Esophagus squamous epithelium (tissue), 5 donors: ENCODE results near the gene DUSP6. TPM values are rescaled to one million over a fixed set of nuclear protein-coding genes. Genes with fewer than 3 reads are reported as not detected.

Source experiments
- DNase-seq: peaks from one replicate; lab custom pipeline; 2025; lab: John Stamatoyannopoulos, UW
- H3K27ac ChIP-seq, 4 donors: fragments of 200-600 bp; sonication (generic); one replicate each; pipeline ENCODE4 v1.5.1; 2016 to 2019; ENCODE audit warnings: mild to moderate bottlenecking in 1 of 4
- H3K27me3 ChIP-seq, 4 donors: fragments of 200-600 bp; sonication (generic); 1 replicate in 3 of 4; 2 replicates in 1 of 4; pipeline versions ENCODE4 v1.5.1 to v1.6.0; 2017 to 2021; ENCODE audit warnings: antibody characterized with exemption in 1 of 4
- H3K36me3 ChIP-seq, 3 donors: fragments of 200-600 bp; sonication (generic); one replicate each; pipeline ENCODE4 v1.5.1; 2016 to 2019
- H3K4me1 ChIP-seq, 3 donors: fragments of 200-600 bp; sonication (generic); one replicate each; pipeline ENCODE4 v1.5.1; 2017 to 2019
- H3K4me3 ChIP-seq, 4 donors: fragments of 200-600 bp; sonication (generic); 1 replicate in 3 of 4; 2 replicates in 1 of 4; pipeline ENCODE4 v1.5.1; 2016 to 2019; ENCODE audit warnings: mild to moderate bottlenecking in 2 of 4, moderate library complexity in 1 of 4
- H3K9me3 ChIP-seq, 3 donors: fragments of 200-600 bp; sonication (generic); one replicate each; pipeline ENCODE4 v1.5.1; 2016 to 2019
- POLR2A ChIP-seq, 4 donors: fragments of 450-650 bp; IDR thresholded peaks; one replicate each; pipeline ENCODE4 v1.6.1; 2017; ENCODE audit warnings: antibody characterized with exemption in 4 of 4, mild to moderate bottlenecking in 4 of 4, moderate library complexity in 3 of 4
- WGBS, 2 donors: methylation state at CpG; one replicate each; pipeline ENCODE4 v1.1.5; 2018; 5-methylcytosine and 5-hydroxymethylcytosine counted together
- intact Hi-C: fragments of 100-400 bp; cut with DNase I; formaldehyde crosslinking; loops from one replicate; pipeline ENCODE4 v1.15.0; 2022
- total RNA-seq, 4 donors: library from RNA; depleted of rRNA; stranded (reverse); fragments of >200 nt; gene quantifications; one replicate each; pipeline ENCODE4 v1.1.0, GENCODE V29; 2016
- TF ChIP-seq, protein P1 (sequence below), 6 experiments: fragments of 450-650 bp in 4 of 6; fragments of 200-600 bp in 2 of 6; sonication (generic) in 2 of 6; IDR thresholded peaks; one replicate each; pipeline ENCODE4 v1.5.1; 2016 to 2019; ENCODE audit warnings: antibody characterized with exemption in 6 of 6, mild to moderate bottlenecking in 4 of 6, moderate library complexity in 4 of 6
- donor health status: DM: yes; HTN: yes; CAD: no.

DUSP6 gene
- total RNA-seq, 4 donors from 2014 or later, result 17.6 to 30.4 (median 24.9) TPM

DNA sequence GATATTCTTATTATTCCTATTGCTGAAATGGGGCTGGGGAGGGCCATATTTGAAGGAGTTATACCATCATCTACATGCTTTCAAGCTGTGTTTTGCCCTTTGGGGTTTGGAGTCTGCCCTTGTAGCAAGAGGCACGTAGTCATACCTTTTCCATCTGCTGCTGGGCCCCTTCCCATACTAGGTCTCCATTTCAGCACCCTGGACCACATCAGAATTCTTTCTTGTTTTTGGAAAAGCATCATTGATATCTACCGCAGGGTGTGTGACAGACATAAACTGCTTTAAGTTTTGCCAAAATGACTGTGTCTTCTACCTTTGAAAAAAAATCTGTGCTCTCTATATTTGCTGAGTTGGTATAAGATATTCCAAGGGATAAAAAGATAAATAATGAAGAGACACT, 12.3 kb upstream of the DUSP6 start:
- 89 to 95% methylated on average over 2 of the region's 2 CpGs for WGBS, 2 donors
- TF ChIP-seq POLR2A (IDR thresholded peaks at IDR 0.05), result no peak
- TF ChIP-seq, protein P1, sequence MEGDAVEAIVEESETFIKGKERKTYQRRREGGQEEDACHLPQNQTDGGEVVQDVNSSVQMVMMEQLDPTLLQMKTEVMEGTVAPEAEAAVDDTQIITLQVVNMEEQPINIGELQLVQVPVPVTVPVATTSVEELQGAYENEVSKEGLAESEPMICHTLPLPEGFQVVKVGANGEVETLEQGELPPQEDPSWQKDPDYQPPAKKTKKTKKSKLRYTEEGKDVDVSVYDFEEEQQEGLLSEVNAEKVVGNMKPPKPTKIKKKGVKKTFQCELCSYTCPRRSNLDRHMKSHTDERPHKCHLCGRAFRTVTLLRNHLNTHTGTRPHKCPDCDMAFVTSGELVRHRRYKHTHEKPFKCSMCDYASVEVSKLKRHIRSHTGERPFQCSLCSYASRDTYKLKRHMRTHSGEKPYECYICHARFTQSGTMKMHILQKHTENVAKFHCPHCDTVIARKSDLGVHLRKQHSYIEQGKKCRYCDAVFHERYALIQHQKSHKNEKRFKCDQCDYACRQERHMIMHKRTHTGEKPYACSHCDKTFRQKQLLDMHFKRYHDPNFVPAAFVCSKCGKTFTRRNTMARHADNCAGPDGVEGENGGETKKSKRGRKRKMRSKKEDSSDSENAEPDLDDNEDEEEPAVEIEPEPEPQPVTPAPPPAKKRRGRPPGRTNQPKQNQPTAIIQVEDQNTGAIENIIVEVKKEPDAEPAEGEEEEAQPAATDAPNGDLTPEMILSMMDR (IDR thresholded peaks at IDR 0.05), result no peak

DNA sequence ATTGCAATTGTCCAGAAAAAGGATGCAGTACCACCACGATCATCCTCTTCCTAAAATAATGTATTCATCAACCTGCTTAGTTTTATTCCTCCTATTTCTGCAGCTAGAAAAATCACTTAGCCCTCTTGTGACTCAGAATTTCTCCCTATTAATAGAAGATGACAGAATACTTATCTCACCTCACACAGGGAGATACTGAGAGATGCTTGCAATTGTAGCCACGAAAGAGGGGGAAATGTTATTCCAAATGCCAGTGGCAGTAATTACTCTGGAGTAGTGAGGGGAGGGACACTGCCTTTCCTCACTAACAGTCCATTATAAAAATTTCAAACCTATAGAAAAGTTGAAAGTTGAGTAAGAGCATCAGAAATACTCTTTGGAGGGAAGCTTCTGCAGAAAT, 11.8 kb upstream of the DUSP6 start:
- Histone ChIP-seq H3K36me3 (no peaks in the 10 kb centered on the region), H3K27ac (no peak overlapping the region), H3K4me1 (peaks cover 0 to 20% (median 0%) of the 10 kb centered on the region in 3 donors), H3K4me3 (no peak overlapping the region), H3K27me3 (no peaks in the 10 kb centered on the region), H3K9me3 (no peaks in the 10 kb centered on the region)
- no peak for DNase-seq
- WGBS, 2 donors, result 73 to 81% methylated on average over 2 of the region's 2 CpGs
- intact Hi-C loops, result no loop called here
- no peak for TF ChIP-seq POLR2A (IDR thresholded peaks at IDR 0.05)
- TF ChIP-seq, protein P1 (IDR thresholded peaks at IDR 0.05), result no peak

More for the DNA sequence above, 12.3 kb upstream of the DUSP6 start:
- Histone ChIP-seq H3K27ac (no peak overlapping the region), H3K4me3 (no peak overlapping the region), H3K27me3 (no peaks in the 10 kb centered on the region), H3K9me3 (no peaks in the 10 kb centered on the region), H3K4me1 (peaks cover 0 to 26% (median 2%) of the 10 kb centered on the region in 3 donors), H3K36me3 (no peaks in the 10 kb centered on the region)
- DNase-seq, result no peak
- intact Hi-C loops, result no loop called here

DNA sequence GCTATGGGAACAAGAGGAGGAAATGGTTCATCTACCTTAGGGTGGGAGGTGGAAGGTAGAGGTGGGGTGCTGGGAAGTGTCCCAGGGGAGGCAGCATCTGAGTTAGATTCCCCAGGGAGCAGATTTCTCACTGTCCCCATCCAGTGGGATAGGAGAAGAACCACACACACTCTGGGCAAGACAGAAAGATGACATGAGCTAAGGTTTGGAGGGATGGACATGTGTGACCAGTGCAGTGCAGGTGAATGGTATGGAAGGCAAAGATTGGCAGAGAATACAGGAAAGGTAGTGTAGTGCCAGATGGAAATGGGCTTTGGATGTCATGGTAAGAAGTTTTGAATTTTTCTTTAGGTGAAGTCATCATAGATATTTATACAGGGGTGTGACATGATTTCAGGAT, 11.3 kb upstream of the DUSP6 start:
- Histone ChIP-seq H3K4me3 (no peak overlapping the region), H3K4me1 (peaks cover 0 to 19% (median 0%) of the 10 kb centered on the region in 3 donors), H3K27me3 (no peaks in the 10 kb centered on the region), H3K27ac (no peak overlapping the region), H3K9me3 (no peaks in the 10 kb centered on the region), H3K36me3 (no peaks in the 10 kb centered on the region)
- no peak for DNase-seq
- no peak for TF ChIP-seq POLR2A (IDR thresholded peaks at IDR 0.05)
- TF ChIP-seq, protein P1 (IDR thresholded peaks at IDR 0.05), result no peak
- intact Hi-C loops, result no loop called here

DNA sequence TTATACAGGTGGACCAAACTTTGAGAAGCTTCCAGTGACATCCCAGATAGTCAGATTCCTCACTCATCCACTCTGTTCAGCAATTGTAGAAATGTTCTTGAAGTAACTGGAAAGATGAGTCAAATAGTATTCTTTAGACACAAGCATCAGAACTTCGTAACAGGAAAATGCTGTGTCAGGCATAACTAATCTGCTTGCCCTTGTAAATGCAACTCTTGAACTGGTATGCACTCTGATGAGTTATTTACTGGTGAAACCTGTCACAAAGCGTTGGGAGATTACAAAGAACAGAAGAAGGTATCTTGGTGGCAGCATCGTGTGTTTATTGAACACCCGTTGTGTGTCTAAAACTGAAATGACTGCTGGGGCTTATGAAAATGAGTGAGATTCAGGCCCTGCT, 10.8 kb upstream of the DUSP6 start:
- peak overlapping the region in 1 of 4 donors; percentile 29 for H3K27ac ChIP-seq
- no peak overlapping the region for H3K4me3 ChIP-seq
- 51 to 65% methylated on average over 4 of the region's 4 CpGs for WGBS, 2 donors

DNA sequence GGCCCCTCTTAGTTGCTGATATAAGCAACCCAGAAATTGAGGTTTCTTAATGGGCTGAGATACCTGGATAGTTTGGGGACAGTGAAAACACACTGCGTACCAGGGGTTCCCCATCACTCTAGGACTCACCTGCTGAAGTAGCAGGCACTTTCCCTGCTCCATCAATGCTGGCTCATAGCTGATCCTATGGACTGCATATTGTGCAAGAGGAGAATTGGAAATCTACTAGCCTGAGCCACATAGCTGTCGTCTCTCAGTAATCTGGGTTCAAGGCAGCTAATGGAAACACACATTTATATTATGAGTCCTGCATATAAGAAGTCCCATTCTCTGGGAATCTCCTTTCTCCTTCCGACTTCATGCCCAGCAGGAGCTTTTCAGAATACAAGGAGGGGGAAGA, 7.3 kb upstream of the DUSP6 start:
- Histone ChIP-seq H3K27ac (no peak overlapping the region), H3K36me3 (no peaks in the 10 kb centered on the region), H3K4me3 (no peak overlapping the region), H3K9me3 (no peaks in the 10 kb centered on the region), H3K27me3 (no peaks in the 10 kb centered on the region), H3K4me1 (peaks cover 6 to 34% (median 7%) of the 10 kb centered on the region in 3 donors)
- WGBS, 2 donors, result 90 to 96% methylated on average over 3 of the region's 3 CpGs
- no peak for TF ChIP-seq POLR2A (IDR thresholded peaks at IDR 0.05)
- TF ChIP-seq, protein P1 (IDR thresholded peaks at IDR 0.05), result no peak
- intact Hi-C loops, result loop anchor here (10.0 kb wide), 2 partner anchors 95 to 135 kb away; no protein-coding TSS in a partner anchor
- no peak for DNase-seq

More for the DNA sequence above, 10.8 kb upstream of the DUSP6 start:
- Histone ChIP-seq H3K27me3 (no peaks in the 10 kb centered on the region), H3K36me3 (no peaks in the 10 kb centered on the region), H3K4me1 (peaks cover 0 to 14% (median 0%) of the 10 kb centered on the region in 3 donors), H3K9me3 (no peaks in the 10 kb centered on the region)
- TF ChIP-seq, protein P1 (IDR thresholded peaks at IDR 0.05), result no peak
- no peak for TF ChIP-seq POLR2A (IDR thresholded peaks at IDR 0.05)
- intact Hi-C loops, result no loop called here
- no peak for DNase-seq
